BJ (cell line): ENCODE results near the gene FAM149B1. TPM values are rescaled to one million over a fixed set of nuclear protein-coding genes. Genes with fewer than 3 reads are reported as not detected.

Experiments used
- CTCF ChIA-PET: fragments of 350-600 bp; formaldehyde crosslinking; extraction: SDS; loops from one replicate; lab custom pipeline; 2021; ENCODE audit warnings: antibody characterized with exemption, inconsistent platforms; lab: Yijun Ruan, JAX
- POLR2A ChIA-PET: fragments of 300-600 bp; sonication (Branson Sonifier 250); formaldehyde crosslinking; extraction: SDS; loops from one replicate; lab custom pipeline; 2021; ENCODE audit warnings: antibody characterized with exemption; lab: Charles Lee
- DNase-seq: peaks from one replicate; pipeline ENCODE4 v3.0.0-alpha.2; 2011; ENCODE audit warnings: low read depth
- H3K27me3 ChIP-seq: 2 replicates; pipeline ENCODE4 v1.6.0; 2011; ENCODE audit warnings: low read length; ENCODE audit not compliant: control insufficient read depth, insufficient read depth
- H3K36me3 ChIP-seq: 2 replicates; pipeline ENCODE4 v1.5.1; 2011; ENCODE audit warnings: low read length; ENCODE audit not compliant: control insufficient read depth, insufficient read depth
- H3K4me3 ChIP-seq: 2 replicates; pipeline ENCODE4 v1.5.1; 2011; ENCODE audit warnings: low read depth, mild to moderate bottlenecking, control low read depth, low read length
- CTCF ChIP-seq: IDR thresholded peaks from 2 replicates; pipeline ENCODE4 v1.5.1; 2011; ENCODE audit warnings: low read depth, mild to moderate bottlenecking, control low read depth, inconsistent platforms, low read length, moderate library complexity; ENCODE audit not compliant: insufficient read depth
- polyA plus RNA-seq: library from polyadenylated mRNA; depleted of rRNA; stranded (reverse); fragments of >200 nt; gene quantifications from 2 replicates; pipeline ENCODE4 v1.2.3, GENCODE V29; 2011

Gene FAM149B1
- polyA plus RNA-seq, 1 experiment = 33.0 TPM

GRCh38 chr10:73218431-73219191 is 50.7 kb downstream of the FAM149B1 start:
- no peak overlapping the region for H3K4me3 ChIP-seq
- DNase-seq = no peak
- ChIA-PET CTCF (interaction anchor here (0.7 to 1.7 kb wide), 3 partner anchors 9 to 62 kb away, joined by 3 to 4 read pairs (median 3); no protein-coding TSS in a partner anchor), POLR2A (interaction anchor here (0.5 kb wide), 1 partner anchor 1026 kb away, joined by 3 read pairs; no protein-coding TSS in a partner anchor)
- no peaks in the 10 kb centered on the region for H3K27me3 ChIP-seq
- H3K36me3 ChIP-seq = peaks cover 3% of the 10 kb centered on the region; the same call in 1 of the 2 replicates
- TF ChIP-seq CTCF = peak; percentile 41

- DNase-seq = no peak
- peaks cover 3% of the 10 kb centered on the region; the same call in 1 of the 2 replicates for H3K36me3 ChIP-seq
- ChIA-PET POLR2A (interaction anchor here (0.5 kb wide), 1 partner anchor 1025 kb away, joined by 3 read pairs; no protein-coding TSS in a partner anchor), CTCF (no interaction called here)
- H3K4me3 ChIP-seq = no peak overlapping the region
- TF ChIP-seq CTCF = no peak
- no peaks in the 10 kb centered on the region for H3K27me3 ChIP-seq
Observed at GRCh38 chr10:73219384-73219783, 51.5 kb downstream of the FAM149B1 start.

GRCh38 chr10:73220989-73221388 is 53.1 kb downstream of the FAM149B1 start:
- Histone ChIP-seq H3K36me3 (peaks cover 3% of the 10 kb centered on the region; the same call in 1 of the 2 replicates), H3K4me3 (no peak overlapping the region), H3K27me3 (no peaks in the 10 kb centered on the region)
- ChIA-PET CTCF (no interaction called here), POLR2A (no interaction called here)
- DNase-seq = no peak
- no peak for TF ChIP-seq CTCF

GRCh38 chr10:73225518-73225917 is 57.6 kb downstream of the FAM149B1 start:
- POLR2A ChIA-PET = no interaction called here
- CTCF ChIA-PET = no interaction called here
- peaks cover 3% of the 10 kb centered on the region for H3K36me3 ChIP-seq
- TF ChIP-seq CTCF = no peak
- no peak for DNase-seq
- no peak overlapping the region for H3K4me3 ChIP-seq
- H3K27me3 ChIP-seq = no peaks in the 10 kb centered on the region

- ChIA-PET CTCF (interaction anchor here (1.5 kb wide), 1 partner anchor 8 kb away, joined by 3 read pairs; no protein-coding TSS in a partner anchor), POLR2A (no interaction called here)
- Histone ChIP-seq H3K27me3 (no peaks in the 10 kb centered on the region), H3K4me3 (no peak overlapping the region), H3K36me3 (peaks cover 3% of the 10 kb centered on the region)
- TF ChIP-seq CTCF = no peak
- DNase-seq = no peak
Observed at GRCh38 chr10:73226663-73227062, 58.7 kb downstream of the FAM149B1 start.
